Measurements from ENCODE around the gene NIPBL. TPM values are rescaled to one million over a fixed set of nuclear protein-coding genes. Genes with fewer than 3 reads are reported as not detected.

The NIPBL gene
- total and polyA plus RNA-seq, 4 experiments from 2014 or later, result 3.8 to 110 (median 74.4) TPM

- H3K4me1 ChIP-seq (ENCODE audit: insufficient read depth, low read length), result peaks cover 64% of the 10 kb centered on the region
- intact Hi-C loops (cut with micrococcal nuclease), result loop anchor here (5.0 kb wide), 1 partner anchor 44 kb away; no protein-coding TSS in a partner anchor
- Mint-ChIP-seq H3K27ac (peak overlapping the region; percentile 92 to 98 (median 95)), H3K9me3 (no peaks in the 10 kb centered on the region), H3K4me1 (peaks cover 36 to 65% (median 43%) of the 10 kb centered on the region in 4 donors), H3K36me3 (peaks cover 0 to 22% of the 10 kb centered on the region in 2 donors), H3K27me3 (no peaks in the 10 kb centered on the region), H3K4me3 (peak overlapping the region; percentile 89 to 99 (median 94))
- no peaks in the 10 kb centered on the region for H3K9me3 ChIP-seq (ENCODE audit: control insufficient read depth in 1 of 2, low read length in 2 of 2)
- ChIA-PET CTCF (ENCODE audit: partially characterized antibody) (interaction anchor here (1.3 kb wide), 1 partner anchor 69 kb away, joined by 5 read pairs; no protein-coding TSS in a partner anchor), POLR2A (ENCODE audit: partially characterized antibody) (interaction anchor here (2.5 to 3.4 kb wide), 3 partner anchors 8 to 51 kb away, joined by 6 to 18 read pairs (median 18); no protein-coding TSS in a partner anchor)
- H3K4me3 ChIP-seq (ENCODE audit: low read length in 2 of 2), result peak overlapping the region; percentile 78 to 96
- H3K36me3 ChIP-seq (ENCODE audit: insufficient read depth, low read length), result no peaks in the 10 kb centered on the region
- no peak for DNase-seq
- H3K27me3 ChIP-seq (ENCODE audit: insufficient read depth, low read length), result no peaks in the 10 kb centered on the region
- peak overlapping the region; percentile 93 for H3K27ac ChIP-seq (ENCODE audit: low read depth, low read length)
These were observed 2.0 kb downstream of the NIPBL start for GRCh38 chr5:36878392-36879082.

- POLR2A ChIA-PET (ENCODE audit: partially characterized antibody), result no interaction called here
These were observed 2.9 kb downstream of the NIPBL start for GRCh38 chr5:36879274-36880033.

GRCh38 chr5:36880761-36881160 is 4.2 kb downstream of the NIPBL start:
- Histone ChIP-seq H3K4me3 (ENCODE audit: low read length in 2 of 2) (no peak overlapping the region), H3K27ac (ENCODE audit: low read depth, low read length) (no peak overlapping the region), H3K27me3 (ENCODE audit: insufficient read depth, low read length) (no peaks in the 10 kb centered on the region), H3K9me3 (ENCODE audit: control insufficient read depth in 1 of 2, low read length in 2 of 2) (no peaks in the 10 kb centered on the region), H3K36me3 (ENCODE audit: insufficient read depth, low read length) (no peaks in the 10 kb centered on the region), H3K4me1 (ENCODE audit: insufficient read depth, low read length) (peaks cover 62% of the 10 kb centered on the region)
- intact Hi-C loops (cut with micrococcal nuclease), result no loop called here
- Mint-ChIP-seq H3K27ac (peak overlapping the region in 1 of 7 donors; percentile 19), H3K4me3 (peak overlapping the region in 7 of 8 donors; percentile 10 to 84 (median 62)), H3K9me3 (no peaks in the 10 kb centered on the region), H3K4me1 (peaks cover 43 to 58% (median 49%) of the 10 kb centered on the region in 4 donors), H3K36me3 (peaks cover 7 to 20% of the 10 kb centered on the region in 2 donors), H3K27me3 (no peaks in the 10 kb centered on the region)
- CTCF ChIA-PET (ENCODE audit: partially characterized antibody), result no interaction called here
- no peak for DNase-seq
- POLR2A ChIA-PET (ENCODE audit: partially characterized antibody), result no interaction called here

More at GRCh38 chr5:36879274-36880033, 2.9 kb downstream of the NIPBL start:
- H3K9me3 ChIP-seq (ENCODE audit: control insufficient read depth in 1 of 2, low read length in 2 of 2), result no peaks in the 10 kb centered on the region
- H3K27ac ChIP-seq (ENCODE audit: low read depth, low read length), result peak overlapping the region; percentile 93
- Mint-ChIP-seq H3K9me3 (no peaks in the 10 kb centered on the region), H3K27me3 (no peaks in the 10 kb centered on the region), H3K27ac (peak overlapping the region; percentile 92 to 98 (median 95)), H3K4me3 (peak overlapping the region; percentile 89 to 99 (median 94)), H3K4me1 (peaks cover 40 to 64% (median 49%) of the 10 kb centered on the region in 4 donors), H3K36me3 (peaks cover 0 to 22% of the 10 kb centered on the region in 2 donors)
- H3K27me3 ChIP-seq (ENCODE audit: insufficient read depth, low read length), result no peaks in the 10 kb centered on the region
- H3K36me3 ChIP-seq (ENCODE audit: insufficient read depth, low read length), result no peaks in the 10 kb centered on the region
- peaks cover 61% of the 10 kb centered on the region for H3K4me1 ChIP-seq (ENCODE audit: insufficient read depth, low read length)
- intact Hi-C loops (cut with micrococcal nuclease), result loop anchor here (5.0 kb wide), 1 partner anchor 43 kb away; no protein-coding TSS in a partner anchor
- DNase-seq, result no peak
- H3K4me3 ChIP-seq (ENCODE audit: low read length in 2 of 2), result peak overlapping the region; percentile 78 to 96
- CTCF ChIA-PET (ENCODE audit: partially characterized antibody), result no interaction called here

DNA sequence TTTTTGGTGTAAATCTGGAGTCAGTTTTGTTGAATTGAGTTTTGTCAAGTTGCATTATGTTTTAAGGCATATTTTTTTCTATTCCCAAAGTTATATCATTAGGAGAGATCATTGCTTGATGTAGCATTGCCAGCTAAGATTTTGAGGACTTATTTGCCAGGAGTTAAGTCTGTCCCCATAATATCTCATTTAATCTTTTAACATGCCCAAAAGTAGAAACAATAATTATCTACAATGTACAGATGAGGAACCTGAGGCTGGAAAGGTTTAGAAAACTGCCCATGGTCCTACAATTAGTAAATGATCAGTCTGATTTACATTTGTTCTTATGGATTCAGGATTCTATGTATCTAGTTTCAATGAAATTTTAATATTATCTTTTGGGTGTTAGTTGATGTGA is 4.7 kb downstream of the NIPBL start:
- H3K4me3 Mint-ChIP-seq, result peak overlapping the region in 6 of 8 donors; percentile 26 to 84 (median 51)
- no peaks in the 10 kb centered on the region for H3K27me3 ChIP-seq (ENCODE audit: insufficient read depth, low read length)
- ChIA-PET CTCF (ENCODE audit: partially characterized antibody) (no interaction called here), POLR2A (ENCODE audit: partially characterized antibody) (no interaction called here)
- no peak overlapping the region for H3K27ac ChIP-seq (ENCODE audit: low read depth, low read length)
- no peaks in the 10 kb centered on the region for H3K27me3 Mint-ChIP-seq
- intact Hi-C loops (cut with micrococcal nuclease), result no loop called here
- no peaks in the 10 kb centered on the region for H3K9me3 ChIP-seq (ENCODE audit: control insufficient read depth in 1 of 2, low read length in 2 of 2)
- peaks cover 67% of the 10 kb centered on the region for H3K4me1 ChIP-seq (ENCODE audit: insufficient read depth, low read length)
- peaks cover 10 to 16% of the 10 kb centered on the region in 2 donors for H3K36me3 Mint-ChIP-seq
- no peak for DNase-seq
- H3K27ac Mint-ChIP-seq, result no peak overlapping the region
- no peaks in the 10 kb centered on the region for H3K9me3 Mint-ChIP-seq
- no peaks in the 10 kb centered on the region for H3K36me3 ChIP-seq (ENCODE audit: insufficient read depth, low read length)
- no peak overlapping the region for H3K4me3 ChIP-seq (ENCODE audit: low read length in 2 of 2)
- H3K4me1 Mint-ChIP-seq, result peaks cover 46 to 60% (median 54%) of the 10 kb centered on the region in 4 donors

- Histone ChIP-seq H3K27me3 (ENCODE audit: insufficient read depth, low read length) (no peaks in the 10 kb centered on the region), H3K9me3 (ENCODE audit: control insufficient read depth in 1 of 2, low read length in 2 of 2) (no peaks in the 10 kb centered on the region), H3K36me3 (ENCODE audit: insufficient read depth, low read length) (no peaks in the 10 kb centered on the region), H3K4me1 (ENCODE audit: insufficient read depth, low read length) (peaks cover 72% of the 10 kb centered on the region), H3K27ac (ENCODE audit: low read depth, low read length) (no peak overlapping the region), H3K4me3 (ENCODE audit: low read length in 2 of 2) (no peak overlapping the region)
- no peak for DNase-seq
- H3K27ac Mint-ChIP-seq, result peak overlapping the region in 2 of 7 donors; percentile 12 to 82
- peaks cover 10 to 14% of the 10 kb centered on the region in 2 donors for H3K36me3 Mint-ChIP-seq
- CTCF ChIA-PET (ENCODE audit: partially characterized antibody), result no interaction called here
- H3K4me3 Mint-ChIP-seq, result peak overlapping the region in 5 of 8 donors; percentile 45 to 67 (median 55)
- POLR2A ChIA-PET (ENCODE audit: partially characterized antibody), result no interaction called here
- no peaks in the 10 kb centered on the region for H3K9me3 Mint-ChIP-seq
- no peaks in the 10 kb centered on the region for H3K27me3 Mint-ChIP-seq
- peaks cover 49 to 65% (median 58%) of the 10 kb centered on the region in 4 donors for H3K4me1 Mint-ChIP-seq
- intact Hi-C loops (cut with micrococcal nuclease), result no loop called here
These were observed 5.2 kb downstream of the NIPBL start for GRCh38 chr5:36881807-36882206.

GRCh38 chr5:36882250-36882649 is 5.7 kb downstream of the NIPBL start:
- no peaks in the 10 kb centered on the region for H3K9me3 ChIP-seq (ENCODE audit: control insufficient read depth in 1 of 2, low read length in 2 of 2)
- H3K27ac Mint-ChIP-seq, result peak overlapping the region in 3 of 7 donors; percentile 12 to 82 (median 29)
- peak overlapping the region in 7 of 8 donors; percentile 0 to 67 (median 49) for H3K4me3 Mint-ChIP-seq
- no peaks in the 10 kb centered on the region for H3K27me3 ChIP-seq (ENCODE audit: insufficient read depth, low read length)
- H3K27me3 Mint-ChIP-seq, result no peaks in the 10 kb centered on the region
- peaks cover 51 to 70% (median 61%) of the 10 kb centered on the region in 4 donors for H3K4me1 Mint-ChIP-seq
- H3K36me3 ChIP-seq (ENCODE audit: insufficient read depth, low read length), result no peaks in the 10 kb centered on the region
- POLR2A ChIA-PET (ENCODE audit: partially characterized antibody), result no interaction called here
- intact Hi-C loops (cut with micrococcal nuclease), result no loop called here
- no peaks in the 10 kb centered on the region for H3K9me3 Mint-ChIP-seq
- peaks cover 76% of the 10 kb centered on the region for H3K4me1 ChIP-seq (ENCODE audit: insufficient read depth, low read length)
- no peak for DNase-seq
- no peak overlapping the region for H3K4me3 ChIP-seq (ENCODE audit: low read length in 2 of 2)
- peaks cover 10 to 13% of the 10 kb centered on the region in 2 donors for H3K36me3 Mint-ChIP-seq
- CTCF ChIA-PET (ENCODE audit: partially characterized antibody), result interaction anchor here (1.0 to 1.1 kb wide), 2 partner anchors 152 to 192 kb away, joined by 3 read pairs; no protein-coding TSS in a partner anchor
- H3K27ac ChIP-seq (ENCODE audit: low read depth, low read length), result no peak overlapping the region
